Gastroesophageal sphincter (tissue), 3 donors: Measurements from ENCODE around the gene UBE2Z.

Experiments
- POLR2A ChIP-seq, 2 donors: fragments of 450-650 bp; IDR thresholded peaks; one replicate each; pipeline ENCODE4 v1.6.1; 2017; ENCODE audit warnings: antibody characterized with exemption in 2 of 2, mild to moderate bottlenecking in 2 of 2, moderate library complexity in 1 of 2
- POLR2AphosphoS5 ChIP-seq: sonication (generic); formaldehyde crosslinking; IDR thresholded peaks from one replicate; pipeline ENCODE4 v1.6.1; 2017; ENCODE audit warnings: antibody characterized with exemption
- TF ChIP-seq, protein P1 (sequence below), 4 experiments: fragments of 200-600 bp in 2 of 4; fragments of 450-650 bp in 2 of 4; sonication (generic) in 1 of 4; IDR thresholded peaks; one replicate each; pipeline ENCODE4 v1.5.1; 2017 to 2019; ENCODE audit warnings: antibody characterized with exemption in 4 of 4, mild to moderate bottlenecking in 2 of 4, moderate library complexity in 2 of 4

DNA sequence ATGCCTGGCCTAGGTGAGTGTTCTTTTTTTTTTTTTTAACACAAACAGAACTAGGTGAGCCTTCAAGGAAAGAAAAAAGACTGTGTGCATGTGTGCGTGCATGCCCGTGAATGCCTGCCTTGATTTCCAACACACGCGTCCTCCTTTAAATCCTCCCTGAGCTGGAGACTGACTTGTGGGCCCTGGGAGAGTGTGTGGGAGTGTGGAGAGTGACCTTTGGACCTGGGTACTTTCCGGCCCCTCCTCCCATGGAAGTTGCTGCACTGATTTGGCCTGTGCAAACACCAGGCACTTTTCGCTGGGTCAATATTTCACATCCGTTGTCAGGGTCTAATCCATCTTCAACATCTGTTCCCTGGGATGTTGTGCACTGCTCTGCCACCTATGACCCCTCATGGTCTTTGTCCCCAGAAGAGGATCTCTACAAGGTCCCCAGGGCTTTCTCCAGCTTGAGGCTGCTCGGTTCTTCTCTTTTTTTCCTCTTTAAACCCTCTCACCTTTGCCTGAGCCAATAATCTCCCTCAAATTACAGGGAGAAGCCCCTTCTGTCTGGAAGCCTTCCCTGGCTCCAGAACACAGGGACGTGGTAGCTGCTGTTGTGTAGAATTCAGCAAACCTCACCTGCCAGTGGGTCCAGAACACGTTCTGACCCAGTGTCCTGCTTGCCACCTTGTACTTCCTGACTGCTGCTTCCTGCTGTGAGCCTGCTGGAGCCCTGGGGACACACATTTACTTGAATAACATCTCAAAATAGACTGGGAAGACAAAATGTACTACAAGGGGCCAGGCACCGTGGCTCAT, 36.5 kb upstream of the UBE2Z start:
- TF ChIP-seq, protein P1, sequence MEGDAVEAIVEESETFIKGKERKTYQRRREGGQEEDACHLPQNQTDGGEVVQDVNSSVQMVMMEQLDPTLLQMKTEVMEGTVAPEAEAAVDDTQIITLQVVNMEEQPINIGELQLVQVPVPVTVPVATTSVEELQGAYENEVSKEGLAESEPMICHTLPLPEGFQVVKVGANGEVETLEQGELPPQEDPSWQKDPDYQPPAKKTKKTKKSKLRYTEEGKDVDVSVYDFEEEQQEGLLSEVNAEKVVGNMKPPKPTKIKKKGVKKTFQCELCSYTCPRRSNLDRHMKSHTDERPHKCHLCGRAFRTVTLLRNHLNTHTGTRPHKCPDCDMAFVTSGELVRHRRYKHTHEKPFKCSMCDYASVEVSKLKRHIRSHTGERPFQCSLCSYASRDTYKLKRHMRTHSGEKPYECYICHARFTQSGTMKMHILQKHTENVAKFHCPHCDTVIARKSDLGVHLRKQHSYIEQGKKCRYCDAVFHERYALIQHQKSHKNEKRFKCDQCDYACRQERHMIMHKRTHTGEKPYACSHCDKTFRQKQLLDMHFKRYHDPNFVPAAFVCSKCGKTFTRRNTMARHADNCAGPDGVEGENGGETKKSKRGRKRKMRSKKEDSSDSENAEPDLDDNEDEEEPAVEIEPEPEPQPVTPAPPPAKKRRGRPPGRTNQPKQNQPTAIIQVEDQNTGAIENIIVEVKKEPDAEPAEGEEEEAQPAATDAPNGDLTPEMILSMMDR (IDR thresholded peaks at IDR 0.05): no peak
- TF ChIP-seq POLR2A (IDR thresholded peaks at IDR 0.05): no peak
- no peak for TF ChIP-seq POLR2AphosphoS5
